K562 (cell line): ENCODE results near the gene ZDHHC24. TPM values are rescaled to one million over a fixed set of nuclear protein-coding genes. Genes with fewer than 3 reads are reported as not detected.

ENCODE experiments used
- CHD4 ChIP-seq: fragments of 200-600 bp; sonication (generic); IDR thresholded peaks from 3 replicates; pipeline ENCODE4 v1.6.1; 2012; ENCODE audit warnings: low read depth, mild to moderate bottlenecking, mixed read lengths, low read length, inconsistent platforms; ENCODE audit not compliant: insufficient read depth, insufficient replicate concordance, poor library complexity, severe bottlenecking
- HLTF ChIP-seq: fragments of 450-650 bp; IDR thresholded peaks from 2 replicates; pipeline ENCODE4 v1.6.1; 2016
- HNRNPH1 ChIP-seq: fragments of 200-400 bp; formaldehyde crosslinking; optimal IDR thresholded peaks from 2 replicates; pipeline ENCODE3; 2017; ENCODE audit warnings: low read depth, mild to moderate bottlenecking, low read length, moderate library complexity
- JUND ChIP-seq, 2 experiments: IDR thresholded peaks; 2 replicates in 1 of 2; 3 replicates in 1 of 2; pipeline ENCODE4 v1.6.1; 2011; ENCODE audit warnings: borderline replicate concordance in 2 of 2, low read depth in 2 of 2, low read length in 2 of 2, improper control_type of control experiment in 1 of 2, missing biosample characterization in 1 of 2, missing genetic modification characterization in 1 of 2, missing genetic modification reagents in 1 of 2
- MAZ ChIP-seq, 2 experiments: fragments of 450-650 bp in 1 of 2; sonication (generic) in 1 of 2; formaldehyde crosslinking; IDR thresholded peaks in 1 of 2; conservative IDR thresholded peaks in 1 of 2; 2 replicates each; pipeline versions ENCODE4 v1.4.0 to v1.5.0; 2020; ENCODE audit warnings: mild to moderate bottlenecking in 1 of 2, missing genetic modification reagents in 1 of 2
- NONO ChIP-seq, 2 experiments: fragments of 200-400 bp in 1 of 2; fragments of 450-650 bp in 1 of 2; formaldehyde crosslinking in 1 of 2; IDR thresholded peaks; 2 replicates each; pipeline ENCODE4 v1.6.1; 2017; ENCODE audit warnings: low read depth in 2 of 2, mild to moderate bottlenecking in 2 of 2, moderate library complexity in 2 of 2, low read length in 1 of 2
- PTBP1 ChIP-seq: fragments of 200-400 bp; formaldehyde crosslinking; IDR thresholded peaks from 2 replicates; pipeline ENCODE4 v1.6.1; 2017; ENCODE audit warnings: low read depth, low read length
- SAFB2 ChIP-seq: fragments of 200-400 bp; formaldehyde crosslinking; IDR thresholded peaks from 2 replicates; pipeline ENCODE4 v1.6.1; 2018; ENCODE audit warnings: borderline replicate concordance, low read length, low read depth, moderate library complexity; ENCODE audit not compliant: severe bottlenecking
- SREBF1 ChIP-seq: fragments of 150-350 bp; IDR thresholded peaks from 2 replicates; pipeline ENCODE4 v1.6.1; 2014; ENCODE audit warnings: antibody characterized with exemption, low read depth, low read length, borderline replicate concordance
- TRIM24 ChIP-seq, 2 experiments: fragments of 450-650 bp; IDR thresholded peaks; 2 replicates each; pipeline ENCODE4 v1.6.1; 2016
- XRCC5 ChIP-seq: fragments of 200-400 bp; formaldehyde crosslinking; IDR thresholded peaks from 2 replicates; pipeline ENCODE4 v1.6.1; 2017; ENCODE audit warnings: low read depth, mild to moderate bottlenecking, low read length
- polyA plus RNA-seq, 8 experiments: library from polyadenylated mRNA; depleted of rRNA in 4 of 8; stranded (reverse) in 5 of 8; unstranded in 3 of 8; fragments of >200 nt; fragmentation: Nextera tagmentation in 2 of 8; fragmentation: Illumina TruSeq in 1 of 8; extraction: Ambion mirVana in 2 of 8; extraction: Trizol in 1 of 8; gene quantifications; 2 replicates each; pipeline versions ENCODE4 v1.2.1 to v1.2.3, GENCODE V29; 2011 to 2014; ENCODE audit warnings: inconsistent platforms in 1 of 8, missing spikeins in 1 of 8
- total RNA-seq, 7 experiments: library from RNA; depleted of rRNA in 6 of 7; stranded (reverse); fragments of >200 nt in 6 of 7; fragmentation: Illumina TruSeq in 2 of 7; extraction: Trizol in 2 of 7; gene quantifications; 2 replicates each; pipeline versions ENCODE4 v1.2.1 to v1.2.3, GENCODE V29; 2011 to 2021; ENCODE audit warnings: low replicate concordance in 1 of 7
- TF ChIP-seq, protein P1 (sequence below): sonication (generic); IDR thresholded peaks from 2 replicates; pipeline ENCODE4 v1.6.1; 2016
- TF ChIP-seq, protein P2 (sequence below): fragments of 200-800 bp; sonication (Bioruptor generic); IDR thresholded peaks from 2 replicates; pipeline ENCODE4 v1.6.1; 2016; ENCODE audit warnings: missing genetic modification characterization, missing compliant biosample characterization
- TF ChIP-seq, protein P3 (sequence below): sonication (generic); formaldehyde crosslinking; IDR thresholded peaks from 2 replicates; pipeline ENCODE4 v1.8.0; 2022; ENCODE audit warnings: missing genetic modification reagents, mild to moderate bottlenecking, borderline replicate concordance
- TF ChIP-seq, protein P4 (sequence below): fragments of 200-800 bp; sonication (Bioruptor generic); IDR thresholded peaks from 2 replicates; pipeline ENCODE4 v1.6.1; 2017; ENCODE audit warnings: missing genetic modification characterization, missing compliant biosample characterization

The ZDHHC24 gene
- total and polyA plus RNA-seq, 9 of the 15 experiments (the other 6 are each of a cell fraction or from before 2014, with no cell fraction given) = 0.45 to 11.2 (median 2.7) TPM

DNA sequence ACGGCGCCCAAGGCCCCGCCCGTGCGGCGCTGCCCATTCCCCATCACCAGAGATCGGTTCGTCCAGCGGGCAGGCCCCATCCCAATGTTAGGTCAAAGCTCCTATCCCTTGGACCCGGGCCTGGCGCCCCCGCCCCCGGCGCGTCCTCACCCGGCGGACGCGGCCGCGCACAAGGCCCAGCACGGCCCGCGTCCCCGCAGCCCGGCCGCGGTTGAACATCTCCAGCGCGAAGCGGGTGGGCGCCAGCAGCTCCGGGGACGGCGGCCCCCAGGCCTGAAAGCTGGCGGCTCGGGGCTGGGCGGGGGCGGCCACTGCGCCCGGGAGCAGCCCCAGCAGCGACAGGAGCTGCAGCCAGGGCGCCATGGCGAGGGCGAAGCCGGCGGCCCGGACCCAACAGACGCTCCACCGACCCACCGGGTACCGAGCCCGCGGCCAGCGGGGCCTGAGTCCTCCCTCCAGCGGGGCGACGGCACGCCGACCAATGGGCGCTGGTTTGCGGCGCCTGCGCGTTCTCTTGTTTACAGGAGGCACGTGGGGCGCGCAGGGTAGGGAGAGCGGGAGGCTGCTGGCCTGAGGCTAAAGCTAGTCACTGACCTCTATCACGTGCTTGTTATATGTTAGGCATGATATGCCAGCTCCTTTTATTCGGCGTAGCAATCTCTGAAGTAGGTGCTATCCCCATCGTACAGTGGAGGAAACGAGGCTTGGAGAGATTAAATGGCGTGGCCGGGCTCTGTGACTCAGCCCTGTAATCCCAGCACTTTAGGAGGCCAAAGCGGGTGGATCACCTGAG lies 22.5 kb upstream of the ZDHHC24 start, which contains the start of gene CTSF (continued):
- no peak for TF ChIP-seq SAFB2
- no peak for TF ChIP-seq XRCC5
- peak; percentile 26 to 62; a peak in 2 of 4 replicates for TF ChIP-seq MAZ (CRISPR knock-in tag; conservative IDR thresholded peaks at IDR 0.05 in 1 of 2, IDR thresholded peaks at IDR 0.05 in 1 of 2)
- TF ChIP-seq, protein P1, sequence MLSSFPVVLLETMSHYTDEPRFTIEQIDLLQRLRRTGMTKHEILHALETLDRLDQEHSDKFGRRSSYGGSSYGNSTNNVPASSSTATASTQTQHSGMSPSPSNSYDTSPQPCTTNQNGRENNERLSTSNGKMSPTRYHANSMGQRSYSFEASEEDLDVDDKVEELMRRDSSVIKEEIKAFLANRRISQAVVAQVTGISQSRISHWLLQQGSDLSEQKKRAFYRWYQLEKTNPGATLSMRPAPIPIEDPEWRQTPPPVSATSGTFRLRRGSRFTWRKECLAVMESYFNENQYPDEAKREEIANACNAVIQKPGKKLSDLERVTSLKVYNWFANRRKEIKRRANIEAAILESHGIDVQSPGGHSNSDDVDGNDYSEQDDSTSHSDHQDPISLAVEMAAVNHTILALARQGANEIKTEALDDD = 0 out of 2 replicates have a peak, but pooled peaks have one; percentile 19
- no peak for TF ChIP-seq HNRNPH1
- TF ChIP-seq, protein P2, sequence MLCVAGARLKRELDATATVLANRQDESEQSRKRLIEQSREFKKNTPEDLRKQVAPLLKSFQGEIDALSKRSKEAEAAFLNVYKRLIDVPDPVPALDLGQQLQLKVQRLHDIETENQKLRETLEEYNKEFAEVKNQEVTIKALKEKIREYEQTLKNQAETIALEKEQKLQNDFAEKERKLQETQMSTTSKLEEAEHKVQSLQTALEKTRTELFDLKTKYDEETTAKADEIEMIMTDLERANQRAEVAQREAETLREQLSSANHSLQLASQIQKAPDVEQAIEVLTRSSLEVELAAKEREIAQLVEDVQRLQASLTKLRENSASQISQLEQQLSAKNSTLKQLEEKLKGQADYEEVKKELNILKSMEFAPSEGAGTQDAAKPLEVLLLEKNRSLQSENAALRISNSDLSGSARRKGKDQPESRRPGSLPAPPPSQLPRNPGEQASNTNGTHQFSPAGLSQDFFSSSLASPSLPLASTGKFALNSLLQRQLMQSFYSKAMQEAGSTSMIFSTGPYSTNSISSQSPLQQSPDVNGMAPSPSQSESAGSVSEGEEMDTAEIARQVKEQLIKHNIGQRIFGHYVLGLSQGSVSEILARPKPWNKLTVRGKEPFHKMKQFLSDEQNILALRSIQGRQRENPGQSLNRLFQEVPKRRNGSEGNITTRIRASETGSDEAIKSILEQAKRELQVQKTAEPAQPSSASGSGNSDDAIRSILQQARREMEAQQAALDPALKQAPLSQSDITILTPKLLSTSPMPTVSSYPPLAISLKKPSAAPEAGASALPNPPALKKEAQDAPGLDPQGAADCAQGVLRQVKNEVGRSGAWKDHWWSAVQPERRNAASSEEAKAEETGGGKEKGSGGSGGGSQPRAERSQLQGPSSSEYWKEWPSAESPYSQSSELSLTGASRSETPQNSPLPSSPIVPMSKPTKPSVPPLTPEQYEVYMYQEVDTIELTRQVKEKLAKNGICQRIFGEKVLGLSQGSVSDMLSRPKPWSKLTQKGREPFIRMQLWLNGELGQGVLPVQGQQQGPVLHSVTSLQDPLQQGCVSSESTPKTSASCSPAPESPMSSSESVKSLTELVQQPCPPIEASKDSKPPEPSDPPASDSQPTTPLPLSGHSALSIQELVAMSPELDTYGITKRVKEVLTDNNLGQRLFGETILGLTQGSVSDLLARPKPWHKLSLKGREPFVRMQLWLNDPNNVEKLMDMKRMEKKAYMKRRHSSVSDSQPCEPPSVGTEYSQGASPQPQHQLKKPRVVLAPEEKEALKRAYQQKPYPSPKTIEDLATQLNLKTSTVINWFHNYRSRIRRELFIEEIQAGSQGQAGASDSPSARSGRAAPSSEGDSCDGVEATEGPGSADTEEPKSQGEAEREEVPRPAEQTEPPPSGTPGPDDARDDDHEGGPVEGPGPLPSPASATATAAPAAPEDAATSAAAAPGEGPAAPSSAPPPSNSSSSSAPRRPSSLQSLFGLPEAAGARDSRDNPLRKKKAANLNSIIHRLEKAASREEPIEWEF (CRISPR knock-in tag) = no peak
- peak in 1 of 2 experiments; percentile 7; a peak in 1 of 4 replicates for TF ChIP-seq NONO (IDR thresholded peaks at IDR 0.05; ENCODE audit: low read depth in 2 of 2, low read length in 1 of 2)
- 0 out of 2 replicates have a peak, but pooled peaks have one; percentile 6 for TF ChIP-seq JUND (IDR thresholded peaks at IDR 0.05; ENCODE audit: borderline replicate concordance, low read depth, low read length)
- no peak for TF ChIP-seq JUND (tag; IDR thresholded peaks at IDR 0.05; ENCODE audit: borderline replicate concordance, low read depth, low read length)
- TF ChIP-seq CHD4 = no peak
- TF ChIP-seq, protein P3, sequence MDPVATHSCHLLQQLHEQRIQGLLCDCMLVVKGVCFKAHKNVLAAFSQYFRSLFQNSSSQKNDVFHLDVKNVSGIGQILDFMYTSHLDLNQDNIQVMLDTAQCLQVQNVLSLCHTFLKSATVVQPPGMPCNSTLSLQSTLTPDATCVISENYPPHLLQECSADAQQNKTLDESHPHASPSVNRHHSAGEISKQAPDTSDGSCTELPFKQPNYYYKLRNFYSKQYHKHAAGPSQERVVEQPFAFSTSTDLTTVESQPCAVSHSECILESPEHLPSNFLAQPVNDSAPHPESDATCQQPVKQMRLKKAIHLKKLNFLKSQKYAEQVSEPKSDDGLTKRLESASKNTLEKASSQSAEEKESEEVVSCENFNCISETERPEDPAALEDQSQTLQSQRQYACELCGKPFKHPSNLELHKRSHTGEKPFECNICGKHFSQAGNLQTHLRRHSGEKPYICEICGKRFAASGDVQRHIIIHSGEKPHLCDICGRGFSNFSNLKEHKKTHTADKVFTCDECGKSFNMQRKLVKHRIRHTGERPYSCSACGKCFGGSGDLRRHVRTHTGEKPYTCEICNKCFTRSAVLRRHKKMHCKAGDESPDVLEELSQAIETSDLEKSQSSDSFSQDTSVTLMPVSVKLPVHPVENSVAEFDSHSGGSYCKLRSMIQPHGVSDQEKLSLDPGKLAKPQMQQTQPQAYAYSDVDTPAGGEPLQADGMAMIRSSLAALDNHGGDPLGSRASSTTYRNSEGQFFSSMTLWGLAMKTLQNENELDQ (CRISPR knock-in tag) = no peak
- no peak for TF ChIP-seq SREBF1
- TF ChIP-seq TRIM24 (IDR thresholded peaks at IDR 0.05) = no peak
- TF ChIP-seq HLTF = no peak
- TF ChIP-seq PTBP1 = no peak
- TF ChIP-seq, protein P4, sequence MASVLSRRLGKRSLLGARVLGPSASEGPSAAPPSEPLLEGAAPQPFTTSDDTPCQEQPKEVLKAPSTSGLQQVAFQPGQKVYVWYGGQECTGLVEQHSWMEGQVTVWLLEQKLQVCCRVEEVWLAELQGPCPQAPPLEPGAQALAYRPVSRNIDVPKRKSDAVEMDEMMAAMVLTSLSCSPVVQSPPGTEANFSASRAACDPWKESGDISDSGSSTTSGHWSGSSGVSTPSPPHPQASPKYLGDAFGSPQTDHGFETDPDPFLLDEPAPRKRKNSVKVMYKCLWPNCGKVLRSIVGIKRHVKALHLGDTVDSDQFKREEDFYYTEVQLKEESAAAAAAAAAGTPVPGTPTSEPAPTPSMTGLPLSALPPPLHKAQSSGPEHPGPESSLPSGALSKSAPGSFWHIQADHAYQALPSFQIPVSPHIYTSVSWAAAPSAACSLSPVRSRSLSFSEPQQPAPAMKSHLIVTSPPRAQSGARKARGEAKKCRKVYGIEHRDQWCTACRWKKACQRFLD (CRISPR knock-in tag) = peak; percentile 75
